ENCODE data around the gene NTRK1.

Gene NTRK1

DNA sequence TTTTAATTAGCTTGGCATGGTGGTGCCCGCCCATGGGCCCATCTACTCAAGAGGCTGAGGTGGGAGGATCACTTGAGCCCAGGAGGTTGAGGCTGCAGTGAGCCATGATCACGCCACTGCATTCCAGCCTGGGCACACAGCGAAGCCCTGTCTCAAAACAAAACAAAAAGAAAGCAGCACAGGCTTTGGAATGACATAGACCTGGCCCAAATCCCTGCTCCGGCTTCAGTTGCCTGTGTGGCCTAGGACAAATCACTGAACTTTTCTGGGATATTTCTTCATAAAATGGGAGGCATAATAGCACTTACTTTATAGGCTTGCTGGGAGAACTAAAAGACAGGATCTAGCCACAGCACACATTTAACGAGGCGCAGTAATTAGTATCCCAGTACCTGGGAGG is 35.3 kb downstream of the NTRK1 start:
- Histone ChIP-seq H3K4me1 (ENCODE audit: insufficient read depth, low read length) (peaks cover 8% of the 10 kb centered on the region; the same call in 1 of the 2 replicates), H3K4me3 (ENCODE audit: low read length) (no peak overlapping the region), H3K36me3 (ENCODE audit: insufficient read depth, low read depth, low read length) (no peaks in the 10 kb centered on the region), H3K27ac (ENCODE audit: low read length) (no peak overlapping the region), H3K27me3 (ENCODE audit: insufficient read depth, low read length) (peaks cover 64% of the 10 kb centered on the region), H3K9ac (ENCODE audit: low read depth, low read length) (no peak overlapping the region), H3K9me3 (ENCODE audit: insufficient read depth, low read depth, low read length) (no peaks in the 10 kb centered on the region)

DNA sequence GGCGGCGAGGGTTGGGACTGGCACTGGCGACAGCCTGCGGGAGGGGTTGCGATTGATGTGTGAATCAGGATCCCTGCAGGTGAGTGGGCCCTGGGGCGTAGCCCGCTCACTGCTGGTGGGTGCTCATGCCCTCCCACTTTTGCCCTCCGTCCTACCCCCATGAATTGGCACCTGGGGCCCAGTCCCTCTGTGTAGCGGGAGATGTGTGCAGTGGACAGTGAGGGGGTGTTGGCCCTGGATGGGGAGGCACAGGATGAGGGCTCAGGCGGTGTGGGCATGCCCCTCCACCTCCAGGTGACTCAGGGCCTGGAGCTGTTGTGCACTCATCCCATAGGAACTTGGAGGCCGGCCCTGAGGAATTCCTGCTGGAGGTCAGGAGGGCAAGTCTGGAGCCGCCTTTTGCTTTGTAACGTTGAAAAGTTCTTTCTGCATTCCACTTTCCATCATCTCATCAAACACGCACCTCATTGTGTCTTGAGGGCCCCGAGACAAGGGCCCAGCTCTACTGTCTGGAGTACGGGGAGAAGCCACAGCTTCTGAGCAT is 35.9 kb downstream of the NTRK1 start:
- H3K4me1 ChIP-seq (ENCODE audit: insufficient read depth, low read length), result peaks cover 8% of the 10 kb centered on the region; the same call in 1 of the 2 replicates
- H3K9me3 ChIP-seq (ENCODE audit: insufficient read depth, low read depth, low read length), result no peaks in the 10 kb centered on the region
- peaks cover 58% of the 10 kb centered on the region for H3K27me3 ChIP-seq (ENCODE audit: insufficient read depth, low read length)
- no peaks in the 10 kb centered on the region for H3K36me3 ChIP-seq (ENCODE audit: insufficient read depth, low read depth, low read length)
- H3K27ac ChIP-seq (ENCODE audit: low read length), result no peak overlapping the region
- H3K9ac ChIP-seq (ENCODE audit: low read depth, low read length), result no peak overlapping the region
- H3K4me3 ChIP-seq (ENCODE audit: low read length), result no peak overlapping the region

DNA sequence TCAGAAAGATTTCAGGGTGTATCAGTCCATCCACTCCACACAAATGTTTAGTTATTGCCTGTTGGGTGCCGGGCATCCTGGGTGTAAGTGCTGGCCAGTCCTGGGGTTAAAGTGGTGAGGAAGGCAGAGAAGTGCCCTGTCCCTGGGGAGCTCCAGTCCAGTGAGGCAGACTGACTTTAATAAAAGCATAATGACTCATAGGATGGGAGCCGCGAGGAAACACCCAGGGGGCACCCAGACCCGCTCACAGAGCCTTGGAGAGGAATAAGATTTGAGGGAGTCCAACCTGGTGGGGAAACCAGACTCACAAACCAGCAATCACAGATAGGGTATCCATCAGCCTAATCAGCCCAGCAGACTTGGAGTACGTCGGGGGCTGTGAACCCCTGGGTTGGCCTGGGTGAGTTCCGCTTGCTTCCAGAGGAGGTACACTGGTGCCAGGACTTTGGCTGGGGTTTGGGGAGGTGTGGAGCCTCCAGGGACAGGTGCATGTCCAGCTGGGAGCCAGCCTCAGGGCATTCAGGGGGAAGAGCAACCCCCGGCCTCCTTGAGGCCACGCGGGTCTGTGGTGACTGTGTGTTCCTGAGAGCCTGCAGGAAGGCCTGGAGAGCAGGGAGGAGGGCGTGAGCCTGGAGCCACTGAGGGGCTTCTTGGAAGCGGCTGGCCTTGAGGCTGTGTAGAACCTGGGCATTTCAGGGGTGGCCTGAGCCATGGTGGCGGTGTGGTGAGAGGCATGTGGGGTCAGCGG is 36.6 kb downstream of the NTRK1 start:
- Histone ChIP-seq H3K36me3 (ENCODE audit: insufficient read depth, low read depth, low read length) (no peaks in the 10 kb centered on the region), H3K9ac (ENCODE audit: low read depth, low read length) (no peak overlapping the region), H3K4me3 (ENCODE audit: low read length) (no peak overlapping the region), H3K27ac (ENCODE audit: low read length) (no peak overlapping the region), H3K9me3 (ENCODE audit: insufficient read depth, low read depth, low read length) (no peaks in the 10 kb centered on the region), H3K4me1 (ENCODE audit: insufficient read depth, low read length) (peaks cover 8% of the 10 kb centered on the region; the same call in 1 of the 2 replicates), H3K27me3 (ENCODE audit: insufficient read depth, low read length) (peaks cover 51% of the 10 kb centered on the region)

DNA sequence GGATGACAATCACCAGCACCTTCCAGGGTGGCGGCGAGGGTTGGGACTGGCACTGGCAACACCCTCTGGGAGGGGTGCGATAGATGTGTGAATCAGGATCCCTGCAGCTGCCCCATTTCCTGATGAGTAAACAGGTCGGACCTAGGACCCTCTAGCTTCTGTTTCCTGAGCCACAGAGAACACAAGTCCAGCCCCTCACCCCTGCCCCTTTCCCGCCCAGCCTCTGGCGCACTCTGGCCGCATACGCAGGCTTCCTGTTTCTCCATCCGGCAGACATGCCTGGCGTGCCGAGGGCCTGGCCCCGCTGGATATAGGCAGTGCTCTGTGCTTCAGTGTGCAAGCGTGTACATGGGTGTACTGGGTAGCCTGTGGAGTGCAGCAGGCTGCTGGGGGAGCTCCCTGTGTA is 37.5 kb downstream of the NTRK1 start:
- H3K9me3 ChIP-seq (ENCODE audit: insufficient read depth, low read depth, low read length), result no peaks in the 10 kb centered on the region
- H3K4me1 ChIP-seq (ENCODE audit: insufficient read depth, low read length), result peaks cover 8% of the 10 kb centered on the region; the same call in 1 of the 2 replicates
- no peak overlapping the region for H3K27ac ChIP-seq (ENCODE audit: low read length)
- H3K4me3 ChIP-seq (ENCODE audit: low read length), result no peak overlapping the region
- peaks cover 42% of the 10 kb centered on the region for H3K27me3 ChIP-seq (ENCODE audit: insufficient read depth, low read length)
- no peak overlapping the region for H3K9ac ChIP-seq (ENCODE audit: low read depth, low read length)
- no peaks in the 10 kb centered on the region for H3K36me3 ChIP-seq (ENCODE audit: insufficient read depth, low read depth, low read length)

DNA sequence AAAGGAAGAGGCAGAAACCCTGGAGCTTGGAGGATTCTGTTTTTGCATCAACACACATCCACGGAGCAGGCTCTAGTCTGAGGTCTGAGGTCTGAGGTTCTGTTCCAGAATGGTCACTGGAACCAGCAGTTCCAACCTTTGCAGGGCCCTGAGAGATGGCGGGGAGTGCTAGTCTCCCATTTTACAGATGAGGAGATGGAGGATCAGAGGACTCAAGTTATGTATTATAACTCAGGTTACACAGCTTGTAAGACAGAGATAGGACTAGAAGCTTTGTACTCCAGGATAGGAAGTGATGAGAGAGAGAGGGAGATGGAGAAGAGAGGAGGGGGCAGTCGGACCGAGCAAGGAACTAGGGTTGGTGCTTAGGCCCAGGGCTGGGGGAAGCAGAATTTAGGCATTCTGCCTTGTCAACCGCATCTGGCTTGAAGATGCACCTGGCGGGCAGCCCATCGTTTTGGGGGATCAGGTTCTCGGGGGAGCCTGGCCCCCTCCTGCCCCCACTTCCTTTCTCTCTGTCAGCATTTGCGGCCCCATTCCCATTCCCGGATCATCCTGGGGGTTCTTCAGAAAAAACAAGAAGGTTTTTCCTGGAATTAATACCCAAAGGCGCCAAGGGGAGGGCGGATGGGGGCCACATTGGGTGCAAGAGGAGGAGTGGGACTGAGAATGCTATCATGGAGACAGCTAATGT is 38.5 kb downstream of the NTRK1 start:
- peaks cover 8% of the 10 kb centered on the region; the same call in 1 of the 2 replicates for H3K4me1 ChIP-seq (ENCODE audit: insufficient read depth, low read length)
- no peaks in the 10 kb centered on the region for H3K9me3 ChIP-seq (ENCODE audit: insufficient read depth, low read depth, low read length)
- H3K36me3 ChIP-seq (ENCODE audit: insufficient read depth, low read depth, low read length), result no peaks in the 10 kb centered on the region
- H3K4me3 ChIP-seq (ENCODE audit: low read length), result no peak overlapping the region
- peaks cover 32% of the 10 kb centered on the region for H3K27me3 ChIP-seq (ENCODE audit: insufficient read depth, low read length)
- H3K27ac ChIP-seq (ENCODE audit: low read length), result no peak overlapping the region
- no peak overlapping the region for H3K9ac ChIP-seq (ENCODE audit: low read depth, low read length)

DNA sequence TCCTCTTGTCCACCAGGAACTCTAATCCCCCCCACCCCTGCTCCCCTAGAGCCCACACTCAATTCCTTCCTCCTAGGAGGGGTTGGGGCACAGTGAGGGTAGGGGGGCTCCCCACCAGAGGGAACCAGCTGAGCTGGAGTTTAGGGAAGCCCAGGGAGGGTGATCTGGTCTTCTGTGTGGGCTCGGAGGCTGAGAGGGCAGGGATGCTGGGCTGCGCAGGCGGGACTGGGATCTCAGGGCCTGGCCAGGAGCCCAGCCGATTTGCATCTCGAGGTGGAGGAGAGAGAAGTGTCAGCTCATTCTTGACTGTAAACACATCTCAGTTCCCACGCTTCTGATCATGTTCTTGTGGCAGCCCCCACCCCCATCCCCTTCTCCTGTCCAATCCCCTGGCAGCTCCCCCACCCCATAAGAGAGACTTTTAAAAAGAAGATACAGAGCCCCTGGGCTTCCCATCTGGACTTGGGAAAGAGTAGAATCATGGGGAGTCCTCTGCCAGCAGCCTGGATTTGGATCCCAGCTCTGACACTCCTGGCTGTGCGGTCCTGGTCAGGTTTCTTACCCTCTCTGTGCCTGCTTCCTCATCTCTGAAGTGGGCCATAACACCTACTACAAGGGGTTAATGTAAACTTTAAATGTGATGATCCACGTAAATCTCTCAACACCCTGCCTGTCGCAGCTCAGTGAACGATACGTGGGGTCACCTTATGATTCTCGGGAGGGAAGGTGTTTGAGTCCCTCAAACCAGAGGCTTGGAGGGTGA is 39.5 kb downstream of the NTRK1 start:
- Histone ChIP-seq H3K36me3 (ENCODE audit: insufficient read depth, low read depth, low read length) (no peaks in the 10 kb centered on the region), H3K4me1 (ENCODE audit: insufficient read depth, low read length) (peaks cover 8% of the 10 kb centered on the region; the same call in 1 of the 2 replicates), H3K9me3 (ENCODE audit: insufficient read depth, low read depth, low read length) (no peaks in the 10 kb centered on the region), H3K4me3 (ENCODE audit: low read length) (no peak overlapping the region), H3K9ac (ENCODE audit: low read depth, low read length) (no peak overlapping the region), H3K27me3 (ENCODE audit: insufficient read depth, low read length) (peaks cover 22% of the 10 kb centered on the region), H3K27ac (ENCODE audit: low read length) (no peak overlapping the region)

DNA sequence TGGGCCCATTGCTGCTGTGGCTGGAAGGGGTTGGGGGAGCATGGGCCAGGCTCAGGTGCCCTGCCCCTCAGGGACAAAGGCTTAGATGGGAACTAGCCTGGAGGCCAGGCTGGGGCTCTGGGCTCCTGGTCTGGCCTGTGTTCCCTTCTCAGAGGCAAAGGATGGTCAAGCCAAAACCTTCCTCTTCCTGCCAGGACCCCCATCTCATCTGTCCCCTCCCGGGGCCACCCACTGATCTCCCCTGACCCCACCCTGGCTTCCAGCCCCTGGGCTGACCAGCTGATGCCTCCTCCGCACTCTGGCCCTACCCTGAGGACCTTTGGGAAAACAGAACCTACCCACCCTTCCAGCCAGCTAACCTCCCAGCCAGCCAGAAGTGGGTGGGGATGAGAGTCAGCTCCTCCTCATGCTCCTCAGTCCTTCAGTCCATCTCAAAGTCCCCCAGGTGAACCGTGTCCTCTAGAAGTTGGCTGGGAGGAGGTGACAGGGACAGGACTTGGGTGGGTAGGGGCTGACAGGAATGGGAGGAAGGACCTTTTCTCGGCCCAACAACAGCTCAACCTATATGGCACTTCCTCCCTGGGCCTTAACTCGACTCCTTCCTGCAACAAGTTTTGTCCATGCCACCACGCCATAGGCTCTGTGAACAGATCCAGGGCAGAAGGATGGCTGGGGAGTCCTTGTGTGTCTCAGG is 40.4 kb downstream of the NTRK1 start:
- Histone ChIP-seq H3K27ac (ENCODE audit: low read length) (no peak overlapping the region), H3K36me3 (ENCODE audit: insufficient read depth, low read depth, low read length) (no peaks in the 10 kb centered on the region), H3K4me1 (ENCODE audit: insufficient read depth, low read length) (peaks cover 7% of the 10 kb centered on the region; the same call in 1 of the 2 replicates), H3K9ac (ENCODE audit: low read depth, low read length) (no peak overlapping the region), H3K27me3 (ENCODE audit: insufficient read depth, low read length) (peaks cover 13% of the 10 kb centered on the region), H3K9me3 (ENCODE audit: insufficient read depth, low read depth, low read length) (no peaks in the 10 kb centered on the region), H3K4me3 (ENCODE audit: low read length) (no peak overlapping the region)

DNA sequence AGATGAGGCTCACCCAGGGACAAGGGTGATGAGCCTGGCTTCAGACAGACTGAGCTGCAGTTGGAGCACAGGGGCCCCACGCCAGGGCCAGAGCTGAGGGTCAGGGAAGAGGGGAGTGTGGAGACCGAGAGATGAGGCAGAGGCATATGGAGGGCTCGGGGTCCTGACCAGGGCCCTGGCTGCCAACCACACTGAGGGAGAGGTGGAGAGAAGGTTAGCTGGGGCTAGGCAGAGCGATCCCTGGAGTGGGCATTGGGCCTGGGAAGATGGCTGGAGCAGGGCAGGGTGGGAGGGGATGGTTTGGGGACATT is 40.9 kb downstream of the NTRK1 start:
- no peak overlapping the region for H3K4me3 ChIP-seq (ENCODE audit: low read length)
- H3K36me3 ChIP-seq (ENCODE audit: insufficient read depth, low read depth, low read length), result no peaks in the 10 kb centered on the region
- no peak overlapping the region for H3K9ac ChIP-seq (ENCODE audit: low read depth, low read length)
- peaks cover 11% of the 10 kb centered on the region for H3K27me3 ChIP-seq (ENCODE audit: insufficient read depth, low read length)
- peaks cover 3% of the 10 kb centered on the region; the same call in 1 of the 2 replicates for H3K4me1 ChIP-seq (ENCODE audit: insufficient read depth, low read length)
- no peak overlapping the region for H3K27ac ChIP-seq (ENCODE audit: low read length)
- no peaks in the 10 kb centered on the region for H3K9me3 ChIP-seq (ENCODE audit: insufficient read depth, low read depth, low read length)

DNA sequence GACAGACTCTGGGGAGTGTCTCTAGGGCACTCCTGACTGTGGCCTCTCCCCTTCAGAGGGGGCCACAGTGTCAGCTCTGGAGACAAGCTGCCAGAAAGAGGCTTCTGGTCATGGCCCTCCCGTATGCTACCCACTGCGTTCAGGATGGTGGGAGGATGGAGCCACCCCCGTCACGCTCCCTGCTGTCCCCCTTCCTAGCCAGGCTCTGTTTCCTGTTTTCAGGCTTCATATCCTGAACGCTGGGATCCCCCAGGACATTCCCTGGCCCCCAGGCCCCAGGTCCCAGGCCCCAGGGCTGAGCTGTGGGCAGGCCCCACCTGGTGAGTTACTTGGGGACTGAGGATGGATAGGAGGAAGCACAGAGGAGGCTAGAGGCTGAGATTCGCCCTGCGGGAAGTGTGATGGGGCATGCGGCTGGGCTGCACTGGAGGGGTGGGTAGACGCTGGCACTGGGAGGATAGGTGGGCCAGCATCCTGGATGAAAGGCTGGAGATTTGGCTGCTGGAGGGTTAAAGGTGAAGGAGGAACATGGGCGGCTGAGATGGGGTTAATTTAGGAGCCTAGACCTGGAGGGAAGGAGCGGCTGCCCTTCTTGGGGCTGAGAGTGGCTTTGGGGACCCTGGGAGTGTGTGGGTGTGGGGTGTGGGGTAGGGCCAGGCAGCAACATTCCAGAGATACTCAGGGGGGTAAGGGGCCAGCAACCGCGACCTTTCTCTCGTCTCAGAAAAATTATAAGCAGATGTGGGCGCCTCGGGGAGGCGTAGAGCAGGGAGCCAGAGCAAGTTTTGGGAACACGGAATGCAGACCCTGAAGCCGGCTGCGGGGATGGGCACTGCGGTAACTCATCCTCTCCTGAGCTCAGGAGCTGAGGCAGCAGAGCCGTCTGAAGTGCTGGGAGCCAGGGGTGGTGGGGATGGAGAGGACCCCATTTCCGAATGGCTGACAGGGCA is 41.6 kb downstream of the NTRK1 start:
- H3K4me3 ChIP-seq (ENCODE audit: low read length), result no peak overlapping the region
- no peak overlapping the region for H3K27ac ChIP-seq (ENCODE audit: low read length)
- H3K36me3 ChIP-seq (ENCODE audit: insufficient read depth, low read depth, low read length), result no peaks in the 10 kb centered on the region
- H3K27me3 ChIP-seq (ENCODE audit: insufficient read depth, low read length), result peaks cover 11% of the 10 kb centered on the region
- no peak overlapping the region for H3K9ac ChIP-seq (ENCODE audit: low read depth, low read length)
- H3K4me1 ChIP-seq (ENCODE audit: insufficient read depth, low read length), result peaks cover 3% of the 10 kb centered on the region; the same call in 1 of the 2 replicates
- no peaks in the 10 kb centered on the region for H3K9me3 ChIP-seq (ENCODE audit: insufficient read depth, low read depth, low read length)

DNA sequence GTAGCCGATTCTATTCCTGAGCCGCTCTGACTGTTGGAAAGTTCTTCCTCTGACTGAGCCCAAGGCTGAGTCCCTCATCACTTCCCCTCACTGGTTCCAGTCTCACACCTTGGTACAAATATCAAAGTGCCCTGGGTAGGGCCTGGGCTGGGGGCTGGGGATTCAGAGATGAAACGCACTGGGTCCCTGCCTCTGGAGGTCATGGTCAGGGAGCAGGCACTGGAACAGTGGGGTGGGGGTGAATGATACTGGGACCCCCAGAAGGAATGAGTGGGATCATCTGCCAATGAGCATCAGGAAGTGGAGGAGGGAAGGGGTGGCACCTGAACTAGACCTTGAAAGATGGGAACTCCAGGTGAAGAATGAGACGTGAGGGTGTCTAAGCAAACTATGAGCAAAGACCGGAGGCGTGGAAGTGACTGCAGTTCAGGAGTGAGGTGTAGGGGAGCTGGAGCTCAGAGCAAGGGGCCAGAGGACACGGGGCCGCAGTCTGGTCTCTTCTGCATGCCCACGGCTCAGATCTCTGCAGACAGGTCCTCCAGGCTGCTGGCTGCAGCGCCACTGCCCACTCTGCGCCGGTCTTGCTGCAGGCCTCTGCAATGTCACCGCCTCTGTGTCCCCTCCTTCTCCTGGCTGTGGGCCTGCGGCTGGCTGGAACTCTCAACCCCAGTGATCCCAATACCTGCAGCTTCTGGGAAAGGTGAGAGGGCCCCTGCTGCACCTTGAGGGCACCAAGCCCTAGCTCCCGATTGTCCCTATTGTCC is 42.8 kb downstream of the NTRK1 start:
- H3K9me3 ChIP-seq (ENCODE audit: insufficient read depth, low read depth, low read length), result no peaks in the 10 kb centered on the region
- H3K36me3 ChIP-seq (ENCODE audit: insufficient read depth, low read depth, low read length), result no peaks in the 10 kb centered on the region
- no peak overlapping the region for H3K4me3 ChIP-seq (ENCODE audit: low read length)
- H3K27me3 ChIP-seq (ENCODE audit: insufficient read depth, low read length), result peaks cover 8% of the 10 kb centered on the region
- H3K4me1 ChIP-seq (ENCODE audit: insufficient read depth, low read length), result peaks cover 1% of the 10 kb centered on the region; the same call in 1 of the 2 replicates
- H3K9ac ChIP-seq (ENCODE audit: low read depth, low read length), result no peak overlapping the region
- H3K27ac ChIP-seq (ENCODE audit: low read length), result no peak overlapping the region
